D721Med (cell line): Measurements from ENCODE around the gene ST6GALNAC3.
A peak's percentile ranks its signal among the peaks of the same experiment; 100 is the strongest.

Source experiments
- DNase-seq: peaks from one replicate; pipeline ENCODE4 v3.0.0; 2011; ENCODE audit warnings: low spot score; ENCODE audit not compliant: insufficient read length
- FAIRE-seq: peaks from 2 replicates; lab custom pipeline; 2011; peaks lifted over from hg19 to GRCh38; lab: Jason Lieb, UNC
- TF ChIP-seq, protein P1 (sequence below): IDR thresholded peaks from 2 replicates; pipeline ENCODE4 v1.5.1; 2012; ENCODE audit warnings: mild to moderate bottlenecking, control low read depth; ENCODE audit not compliant: insufficient read depth; ENCODE audit errors: missing control alignments

The ST6GALNAC3 gene

DNA sequence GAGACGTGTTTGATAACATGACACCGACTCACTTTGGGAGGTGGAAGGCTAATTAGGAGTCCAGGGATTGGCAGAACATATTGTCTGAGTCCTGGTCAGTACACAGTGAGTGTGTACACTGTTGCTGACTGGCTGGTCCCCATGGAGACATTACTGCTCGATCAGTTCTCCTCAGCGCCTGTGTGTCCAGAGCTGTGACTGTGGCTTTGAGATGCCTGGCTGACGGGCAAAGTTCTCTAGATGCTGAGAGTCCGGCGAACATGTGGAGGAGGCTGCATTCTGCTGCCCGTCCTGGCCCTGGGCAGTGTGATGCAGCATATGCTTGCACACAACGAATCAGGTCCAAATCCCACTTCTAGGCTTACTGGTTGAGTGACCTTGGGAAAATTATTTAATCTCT lies 512.7 kb downstream of the ST6GALNAC3 start:
- no peak for FAIRE-seq
- TF ChIP-seq, protein P1, sequence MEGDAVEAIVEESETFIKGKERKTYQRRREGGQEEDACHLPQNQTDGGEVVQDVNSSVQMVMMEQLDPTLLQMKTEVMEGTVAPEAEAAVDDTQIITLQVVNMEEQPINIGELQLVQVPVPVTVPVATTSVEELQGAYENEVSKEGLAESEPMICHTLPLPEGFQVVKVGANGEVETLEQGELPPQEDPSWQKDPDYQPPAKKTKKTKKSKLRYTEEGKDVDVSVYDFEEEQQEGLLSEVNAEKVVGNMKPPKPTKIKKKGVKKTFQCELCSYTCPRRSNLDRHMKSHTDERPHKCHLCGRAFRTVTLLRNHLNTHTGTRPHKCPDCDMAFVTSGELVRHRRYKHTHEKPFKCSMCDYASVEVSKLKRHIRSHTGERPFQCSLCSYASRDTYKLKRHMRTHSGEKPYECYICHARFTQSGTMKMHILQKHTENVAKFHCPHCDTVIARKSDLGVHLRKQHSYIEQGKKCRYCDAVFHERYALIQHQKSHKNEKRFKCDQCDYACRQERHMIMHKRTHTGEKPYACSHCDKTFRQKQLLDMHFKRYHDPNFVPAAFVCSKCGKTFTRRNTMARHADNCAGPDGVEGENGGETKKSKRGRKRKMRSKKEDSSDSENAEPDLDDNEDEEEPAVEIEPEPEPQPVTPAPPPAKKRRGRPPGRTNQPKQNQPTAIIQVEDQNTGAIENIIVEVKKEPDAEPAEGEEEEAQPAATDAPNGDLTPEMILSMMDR, result no peak

DNA sequence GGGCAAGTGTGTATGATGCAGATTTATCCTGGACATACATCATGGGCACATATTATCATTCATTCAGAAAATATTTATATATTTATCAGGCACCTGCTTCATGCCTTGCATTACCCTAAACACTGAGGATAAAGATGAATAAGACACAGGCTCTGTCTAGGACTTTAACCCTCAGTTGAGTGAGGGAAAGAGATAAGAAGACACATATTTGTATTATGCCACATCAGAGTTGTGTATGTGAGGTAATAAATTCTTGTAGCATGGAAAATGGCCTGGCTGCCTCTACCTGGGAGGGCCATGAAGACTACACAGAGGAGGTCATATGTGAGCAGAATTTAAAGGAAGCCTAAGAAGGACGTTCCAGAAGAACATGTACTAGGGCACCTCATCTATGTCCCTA lies 516.9 kb downstream of the ST6GALNAC3 start:
- FAIRE-seq, result no peak
- no peak for DNase-seq
- TF ChIP-seq, protein P1, result no peak

More for the DNA sequence above, 512.7 kb downstream of the ST6GALNAC3 start:
- DNase-seq, result no peak

DNA sequence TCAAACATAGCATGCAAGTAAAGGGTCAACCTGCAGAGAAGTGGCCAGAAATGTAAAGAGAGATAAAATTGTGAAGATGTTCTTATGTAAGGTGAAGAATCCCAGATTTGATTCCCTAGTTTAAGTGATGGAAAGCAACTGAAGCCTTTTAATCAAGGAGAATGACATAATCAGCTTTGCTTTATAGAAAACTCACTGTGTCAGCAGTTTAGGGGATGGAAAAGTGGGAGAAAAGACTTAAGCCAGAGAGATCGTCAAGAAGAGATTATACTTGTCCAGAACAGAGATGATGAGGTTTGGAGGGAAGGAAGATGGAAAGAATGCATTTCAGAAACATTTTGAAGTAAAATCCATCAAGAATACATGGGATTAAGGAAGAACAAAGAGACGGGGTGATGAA lies 517.4 kb downstream of the ST6GALNAC3 start:
- TF ChIP-seq, protein P1, result no peak
- DNase-seq (no peak), FAIRE-seq (peak; percentile 58)

DNA sequence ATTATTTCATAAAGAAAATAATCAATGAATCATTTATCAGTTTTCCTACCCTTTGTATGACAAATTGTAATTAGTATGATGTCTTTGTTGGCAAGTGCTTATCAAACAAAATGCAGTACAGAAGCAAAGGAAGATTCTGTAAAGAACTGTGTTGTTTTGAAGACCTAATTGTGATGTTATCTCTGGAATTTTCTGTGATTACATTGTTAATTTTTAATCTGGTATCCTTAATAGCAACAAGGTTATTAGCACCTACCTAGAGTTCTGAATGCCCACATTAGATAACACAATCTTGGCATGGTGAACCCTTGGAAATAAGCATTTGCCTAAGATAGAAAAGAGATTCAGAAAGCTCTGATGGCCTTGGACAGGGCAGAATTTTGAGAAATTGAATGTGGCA lies 518.6 kb downstream of the ST6GALNAC3 start:
- TF ChIP-seq, protein P1, result no peak
- no peak for DNase-seq
- no peak for FAIRE-seq

DNA sequence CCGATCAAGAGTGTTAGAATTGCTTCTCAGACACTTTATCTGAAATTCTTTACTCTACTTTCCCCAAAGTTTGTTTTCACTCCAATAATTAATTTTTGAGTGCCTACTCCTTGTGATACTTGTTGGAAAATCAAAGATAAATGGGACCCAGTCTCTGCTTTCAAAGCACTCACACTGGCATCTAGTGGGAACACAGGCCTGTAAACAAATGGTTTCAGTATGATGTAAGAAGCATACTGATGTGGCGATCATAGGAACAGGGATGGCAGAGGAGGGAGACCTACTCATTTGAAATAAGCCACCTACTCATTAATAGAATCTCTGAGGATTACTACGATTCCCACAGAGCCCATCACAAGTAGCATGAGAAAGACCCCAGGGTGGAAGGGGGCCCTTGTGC lies 519.1 kb downstream of the ST6GALNAC3 start:
- FAIRE-seq (no peak), DNase-seq (no peak)

DNA sequence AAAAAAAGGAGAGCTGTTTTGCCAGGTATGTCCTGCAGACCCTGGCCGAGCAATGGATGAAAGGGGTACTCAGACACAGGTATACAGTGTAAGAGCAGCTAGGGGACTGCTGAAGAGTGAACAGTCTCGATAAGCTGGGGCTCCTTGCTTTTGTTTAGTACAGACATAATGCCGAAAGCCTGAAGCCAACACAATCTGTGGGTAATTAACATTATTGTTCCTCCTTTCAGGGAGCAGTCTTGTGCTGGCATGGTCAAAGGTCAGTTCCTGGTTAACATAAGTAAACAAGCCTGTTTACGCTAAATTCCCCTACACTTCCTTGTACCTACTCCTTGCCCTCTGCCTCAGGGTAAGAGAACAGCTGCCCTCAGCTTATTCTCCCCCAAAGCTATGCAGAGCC lies 520.5 kb downstream of the ST6GALNAC3 start:
- FAIRE-seq (no peak), DNase-seq (no peak)
- TF ChIP-seq, protein P1, result no peak

More for the DNA sequence above, 519.1 kb downstream of the ST6GALNAC3 start:
- TF ChIP-seq, protein P1, result no peak

DNA sequence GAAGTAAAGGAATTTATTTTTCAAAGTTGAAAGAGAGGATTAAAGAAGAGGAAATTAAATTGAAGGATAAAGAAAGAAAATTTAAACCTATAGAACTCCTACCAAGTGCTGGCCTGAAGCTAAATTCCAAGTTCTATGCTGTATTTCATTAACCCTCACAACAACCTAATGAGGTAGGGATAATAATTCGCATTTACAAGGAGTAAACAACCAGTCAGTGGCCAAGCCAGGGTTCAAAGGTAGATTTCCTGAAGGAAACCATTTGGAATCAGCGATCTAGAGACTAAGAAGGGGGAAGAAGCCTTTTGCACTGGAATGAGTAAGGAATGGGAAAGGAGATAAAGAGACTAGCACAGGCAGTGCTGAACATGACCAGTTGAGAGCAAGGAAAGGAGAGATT lies 526.9 kb downstream of the ST6GALNAC3 start:
- TF ChIP-seq, protein P1, result no peak
- DNase-seq, result no peak
- FAIRE-seq, result no peak
